ENCODE results near the gene TNFSF13B. TPM values are rescaled to one million over a fixed set of nuclear protein-coding genes. Genes with fewer than 3 reads are reported as not detected.

Gene TNFSF13B

DNA sequence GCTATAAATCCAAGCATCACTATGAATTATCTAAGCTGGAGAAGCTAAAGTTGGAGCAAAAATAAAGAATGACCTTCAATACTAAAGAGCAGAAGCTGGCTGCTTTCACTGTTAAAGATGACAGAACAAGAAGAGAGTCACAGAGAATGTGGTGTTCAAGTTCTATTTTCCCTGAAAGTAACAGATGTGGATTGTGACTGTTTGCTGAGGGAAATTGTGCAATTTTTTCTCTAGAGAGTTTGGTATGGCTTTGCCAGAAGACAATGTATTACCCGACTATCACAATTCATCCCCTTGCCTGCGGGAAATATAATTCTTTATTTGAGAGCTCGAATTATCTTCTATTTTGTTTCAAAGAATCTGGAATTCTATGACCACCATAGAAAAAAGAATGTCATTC lies 83.1 kb downstream of the TNFSF13B start:
- H3K27ac ChIP-seq (ENCODE audit: low read depth, low read length) = no peak overlapping the region
- H3K18ac ChIP-seq (ENCODE audit: low read length) = no peak overlapping the region
- H3K4ac ChIP-seq (ENCODE audit: low read depth, low read length) = no peak overlapping the region
- H4K5ac ChIP-seq (ENCODE audit: low read length) = no peak overlapping the region
- no peak overlapping the region for H4K8ac ChIP-seq (ENCODE audit: low read depth, low read length)
- H2AK5ac ChIP-seq (ENCODE audit: low read length) = no peak overlapping the region
- H3K4me3 ChIP-seq (ENCODE audit: low read length) = no peak overlapping the region
- no peak overlapping the region for H3K56ac ChIP-seq (ENCODE audit: low read length)
- no peak overlapping the region for H2BK5ac ChIP-seq (ENCODE audit: low read length)
- H3K79me1 ChIP-seq (ENCODE audit: low read length) = no peaks in the 10 kb centered on the region
- H2BK15ac ChIP-seq (replicated peaks; ENCODE audit: low read depth) = no peak overlapping the region
- no peaks in the 10 kb centered on the region for H3K36me3 ChIP-seq (ENCODE audit: control insufficient read depth, insufficient read depth, low read length)
- H3K4me2 ChIP-seq (ENCODE audit: low read length) = no peak overlapping the region
- no peaks in the 10 kb centered on the region for H3K79me2 ChIP-seq (ENCODE audit: control insufficient read depth, insufficient read depth, low read length)
- no peak overlapping the region for H3K9ac ChIP-seq (ENCODE audit: low read length)
- no CpG with 5 or more reads among the region's 3 CpGs for WGBS (ENCODE audit: extremely low coverage, insufficient coverage, low lambda C conversion rate)
- H3K23ac ChIP-seq (ENCODE audit: low read length) = no peak overlapping the region
- DNase-seq = no peak
- H3K27me3 ChIP-seq (ENCODE audit: insufficient read depth, low read length, poor library complexity) = no peaks in the 10 kb centered on the region
- peaks cover 1% of the 10 kb centered on the region for H3K4me1 ChIP-seq (ENCODE audit: control insufficient read depth, low read depth, low read length)
- no peak overlapping the region for H2BK120ac ChIP-seq (ENCODE audit: low read depth, low read length)

DNA sequence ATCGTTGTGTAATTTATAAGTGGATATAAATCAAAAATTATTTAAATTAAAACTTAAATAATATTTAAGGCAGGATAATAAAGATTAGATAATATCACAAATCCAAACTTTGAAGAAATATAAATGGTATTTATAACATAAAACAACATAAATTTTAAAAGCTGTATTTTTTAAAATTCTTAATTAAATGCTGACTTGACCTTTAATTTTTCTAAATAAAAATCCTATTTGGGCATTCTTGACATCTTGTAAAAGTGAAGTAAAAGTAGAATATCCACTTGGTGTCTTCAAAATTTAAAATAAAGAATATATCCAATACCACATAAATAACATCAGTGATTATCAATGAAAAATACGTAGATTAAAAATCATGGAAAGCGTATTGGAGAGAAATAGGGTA lies 87.7 kb downstream of the TNFSF13B start:
- no peak overlapping the region for H3K4me3 ChIP-seq (ENCODE audit: low read length)
- H3K27me3 ChIP-seq (ENCODE audit: insufficient read depth, low read length, poor library complexity) = no peaks in the 10 kb centered on the region
- H3K79me1 ChIP-seq (ENCODE audit: low read length) = no peaks in the 10 kb centered on the region
- no peak overlapping the region for H3K27ac ChIP-seq (ENCODE audit: low read depth, low read length)
- no peak overlapping the region for H2BK120ac ChIP-seq (ENCODE audit: low read depth, low read length)
- H3K36me3 ChIP-seq (ENCODE audit: control insufficient read depth, insufficient read depth, low read length) = no peaks in the 10 kb centered on the region
- no peak overlapping the region for H3K56ac ChIP-seq (ENCODE audit: low read length)
- H2BK15ac ChIP-seq (replicated peaks; ENCODE audit: low read depth) = no peak overlapping the region
- no peak overlapping the region for H3K4me2 ChIP-seq (ENCODE audit: low read length)
- H3K4ac ChIP-seq (ENCODE audit: low read depth, low read length) = no peak overlapping the region
- 100% methylated on average over 1 of the region's 3 CpGs for WGBS (ENCODE audit: extremely low coverage, insufficient coverage, low lambda C conversion rate)
- no peak overlapping the region for H2AK5ac ChIP-seq (ENCODE audit: low read length)
- H4K5ac ChIP-seq (ENCODE audit: low read length) = no peak overlapping the region
- H3K23ac ChIP-seq (ENCODE audit: low read length) = no peak overlapping the region
- H2BK5ac ChIP-seq (ENCODE audit: low read length) = no peak overlapping the region
- H4K8ac ChIP-seq (ENCODE audit: low read depth, low read length) = no peak overlapping the region
- no peak overlapping the region for H3K9ac ChIP-seq (ENCODE audit: low read length)
- H3K4me1 ChIP-seq (ENCODE audit: control insufficient read depth, low read depth, low read length) = no peaks in the 10 kb centered on the region
- H3K18ac ChIP-seq (ENCODE audit: low read length) = no peak overlapping the region
- no peak for DNase-seq
- H3K79me2 ChIP-seq (ENCODE audit: control insufficient read depth, insufficient read depth, low read length) = no peaks in the 10 kb centered on the region

Small RNAs within 50 kb of the gene (small RNA-seq; reads per million reads assigned to genes)
- gene RNA5SP39 (ENCODE audit: insufficient read depth) = not detected
